Measurements from ENCODE around the gene MLXIP. TPM values are rescaled to one million over a fixed set of nuclear protein-coding genes. Genes with fewer than 3 reads are reported as not detected.

MLXIP gene
- polyA plus RNA-seq, 1 experiment: 4.8 TPM

GRCh38 chr12:122144885-122145284, 66.3 kb downstream of the MLXIP start:
- CTCF ChIA-PET: no interaction called here

GRCh38 chr12:122145505-122146330, 67.2 kb downstream of the MLXIP start:
- CTCF ChIA-PET: interaction anchor here (3.1 kb wide), 1 partner anchor 91 kb away, joined by 16 read pairs; no protein-coding TSS in a partner anchor
- H3K27me3 ChIP-seq (ENCODE audit: control insufficient read depth, insufficient read depth, low read length): no peaks in the 10 kb centered on the region
- peaks cover 21% of the 10 kb centered on the region for H3K36me3 ChIP-seq (ENCODE audit: control insufficient read depth, insufficient read depth, low read length)
- no peak for TF ChIP-seq CTCF (IDR thresholded peaks at IDR 0.05; ENCODE audit: insufficient read depth, low read depth, low read length)
- DNase-seq (ENCODE audit: low read depth): no peak
- POLR2A ChIA-PET: no interaction called here
- no peak overlapping the region for H3K4me3 ChIP-seq (ENCODE audit: low read depth, low read length)

More at GRCh38 chr12:122144885-122145284, 66.3 kb downstream of the MLXIP start:
- no peak for TF ChIP-seq CTCF (IDR thresholded peaks at IDR 0.05; ENCODE audit: insufficient read depth, low read depth, low read length)
- Histone ChIP-seq H3K36me3 (ENCODE audit: control insufficient read depth, insufficient read depth, low read length) (peaks cover 21% of the 10 kb centered on the region), H3K4me3 (ENCODE audit: low read depth, low read length) (no peak overlapping the region), H3K27me3 (ENCODE audit: control insufficient read depth, insufficient read depth, low read length) (no peaks in the 10 kb centered on the region)
- POLR2A ChIA-PET: no interaction called here
- no peak for DNase-seq (ENCODE audit: low read depth)

- H3K27me3 ChIP-seq (ENCODE audit: control insufficient read depth, insufficient read depth, low read length): no peaks in the 10 kb centered on the region
- CTCF ChIA-PET: interaction anchor here (0.8 to 3.1 kb wide), 3 partner anchors 24 to 93 kb away, joined by 3 to 16 read pairs (median 3); no protein-coding TSS in a partner anchor
- no peak overlapping the region for H3K4me3 ChIP-seq (ENCODE audit: low read depth, low read length)
- POLR2A ChIA-PET: interaction anchor here (0.6 kb wide), 1 partner anchor 10 kb away, joined by 4 read pairs; no protein-coding TSS in a partner anchor
- peaks cover 5% of the 10 kb centered on the region for H3K36me3 ChIP-seq (ENCODE audit: control insufficient read depth, insufficient read depth, low read length)
- DNase-seq (ENCODE audit: low read depth): no peak
- TF ChIP-seq CTCF (IDR thresholded peaks at IDR 0.05; ENCODE audit: insufficient read depth, low read depth, low read length): no peak
Measured at GRCh38 chr12:122147514-122148290, 69.1 kb downstream of the MLXIP start.

GRCh38 chr12:122148657-122149056, 70.1 kb downstream of the MLXIP start:
- Histone ChIP-seq H3K4me3 (ENCODE audit: low read depth, low read length) (no peak overlapping the region), H3K27me3 (ENCODE audit: control insufficient read depth, insufficient read depth, low read length) (peaks cover 2% of the 10 kb centered on the region; the same call in 1 of the 2 replicates), H3K36me3 (ENCODE audit: control insufficient read depth, insufficient read depth, low read length) (peaks cover 2% of the 10 kb centered on the region; the same call in 1 of the 2 replicates)
- no peak for TF ChIP-seq CTCF (IDR thresholded peaks at IDR 0.05; ENCODE audit: insufficient read depth, low read depth, low read length)
- DNase-seq (ENCODE audit: low read depth): no peak
- POLR2A ChIA-PET: interaction anchor here (0.6 kb wide), 1 partner anchor 9 kb away, joined by 4 read pairs; no protein-coding TSS in a partner anchor
- CTCF ChIA-PET: interaction anchor here (0.8 kb wide), 1 partner anchor 38 kb away, joined by 3 read pairs; no protein-coding TSS in a partner anchor
